ENCODE measurements around the gene ROPN1L.

The ROPN1L gene

DNA sequence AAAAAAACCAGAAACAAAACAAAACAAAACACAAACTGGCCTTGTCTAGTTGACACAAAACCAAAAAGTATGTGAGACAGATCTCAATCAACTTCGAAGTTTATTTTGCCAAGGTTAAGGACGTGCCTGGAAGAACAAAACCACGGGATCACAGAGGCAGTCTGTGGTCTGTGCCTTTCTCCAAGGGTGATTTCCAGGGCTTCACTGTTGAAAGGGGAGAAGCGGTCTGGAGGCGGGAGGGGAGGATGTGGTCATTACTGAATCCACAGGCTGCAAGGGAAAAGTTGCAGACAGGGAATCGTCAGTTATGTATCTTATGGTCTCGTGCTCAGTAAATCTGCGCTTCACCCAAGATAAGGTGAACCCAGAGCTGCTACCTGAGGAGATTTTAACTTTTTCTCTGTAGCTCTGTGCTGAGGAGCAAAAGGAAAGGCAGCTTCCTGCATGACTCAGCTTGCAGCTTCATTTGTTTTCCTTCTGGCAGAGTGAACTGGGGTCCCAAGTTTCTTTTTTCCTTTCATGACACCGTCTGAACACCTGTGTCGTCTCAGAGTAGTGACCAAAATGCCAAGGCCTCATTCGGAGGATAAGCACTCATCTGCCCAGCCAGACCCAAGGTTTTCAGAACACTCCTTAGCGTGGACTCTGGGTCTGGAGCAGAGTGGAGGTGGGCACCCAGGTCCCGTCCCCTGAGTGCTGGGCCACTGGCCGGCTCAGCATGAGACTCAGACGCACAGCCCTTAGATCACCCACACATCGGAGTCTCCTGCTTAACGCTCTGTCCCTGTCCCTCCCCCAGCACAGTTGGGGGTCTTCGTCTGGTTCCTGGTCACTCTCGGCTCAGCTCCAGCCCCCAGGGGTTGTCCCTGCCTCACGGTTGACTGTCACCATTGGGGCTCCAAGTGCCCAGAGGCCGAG lies 25.9 kb downstream of the ROPN1L start:
- DNase-seq = peak; percentile 75
- peak overlapping the region; percentile 21 for H4K5ac ChIP-seq (ENCODE audit: low read length)
- peak overlapping the region; percentile 15 for H3K18ac ChIP-seq (ENCODE audit: low read length)
- H3K23ac ChIP-seq (ENCODE audit: low read length) = peak overlapping the region; percentile 16
- no peaks in the 10 kb centered on the region for H3K79me2 ChIP-seq (ENCODE audit: control insufficient read depth, insufficient read depth, low read length)
- no peaks in the 10 kb centered on the region for H3K27me3 ChIP-seq (ENCODE audit: insufficient read depth, low read length, poor library complexity)
- peak overlapping the region; percentile 73 for H2BK5ac ChIP-seq (ENCODE audit: low read length)
- no CpG with 5 or more reads among the region's 21 CpGs for WGBS (ENCODE audit: extremely low coverage, insufficient coverage, low lambda C conversion rate)
- no peak overlapping the region for H4K8ac ChIP-seq (ENCODE audit: low read depth, low read length)
- peaks cover 7% of the 10 kb centered on the region for H3K4me1 ChIP-seq (ENCODE audit: control insufficient read depth, low read depth, low read length)
- H2AK5ac ChIP-seq (ENCODE audit: low read length) = no peak overlapping the region
- H3K27ac ChIP-seq (ENCODE audit: low read depth, low read length) = peak overlapping the region; percentile 25
- H2BK15ac ChIP-seq (replicated peaks; ENCODE audit: low read depth) = no peak overlapping the region
- H2BK120ac ChIP-seq (ENCODE audit: low read depth, low read length) = no peak overlapping the region
- peak overlapping the region; percentile 21 for H3K4ac ChIP-seq (ENCODE audit: low read depth, low read length)
- H3K56ac ChIP-seq (ENCODE audit: low read length) = peak overlapping the region; percentile 77
- no peak overlapping the region for H3K4me3 ChIP-seq (ENCODE audit: low read length)
- H3K9ac ChIP-seq (ENCODE audit: low read length) = peak overlapping the region; percentile 32
- no peak overlapping the region for H3K4me2 ChIP-seq (ENCODE audit: low read length)
- H3K79me1 ChIP-seq (ENCODE audit: low read length) = no peaks in the 10 kb centered on the region
- no peaks in the 10 kb centered on the region for H3K36me3 ChIP-seq (ENCODE audit: control insufficient read depth, insufficient read depth, low read length)

DNA sequence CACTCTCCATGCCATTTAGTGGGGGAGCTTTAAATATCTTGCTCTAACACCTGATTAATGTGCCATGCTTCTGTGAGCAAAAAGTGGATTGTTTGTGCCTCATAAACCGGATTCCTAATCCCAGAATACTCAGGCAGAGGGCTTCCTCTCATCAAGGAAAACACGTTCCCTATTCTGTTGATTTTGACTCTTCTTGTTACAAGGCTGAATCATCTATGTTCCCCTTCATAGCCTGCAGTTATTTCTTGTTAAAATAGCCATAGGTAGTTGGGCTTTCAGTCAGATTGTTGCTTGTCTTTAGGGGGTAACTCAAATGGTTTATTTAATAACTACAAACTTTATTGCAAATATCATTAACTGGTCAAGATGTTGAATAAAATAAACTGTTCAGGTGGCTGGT lies 26.6 kb downstream of the ROPN1L start:
- Histone ChIP-seq H3K4me3 (ENCODE audit: low read length) (no peak overlapping the region), H3K27me3 (ENCODE audit: insufficient read depth, low read length, poor library complexity) (no peaks in the 10 kb centered on the region), H3K56ac (ENCODE audit: low read length) (peak overlapping the region; percentile 77), H3K36me3 (ENCODE audit: control insufficient read depth, insufficient read depth, low read length) (no peaks in the 10 kb centered on the region), H2BK120ac (ENCODE audit: low read depth, low read length) (no peak overlapping the region), H2BK15ac (replicated peaks; ENCODE audit: low read depth) (no peak overlapping the region), H3K23ac (ENCODE audit: low read length) (no peak overlapping the region), H3K4me2 (ENCODE audit: low read length) (no peak overlapping the region), H2BK5ac (ENCODE audit: low read length) (no peak overlapping the region), H3K27ac (ENCODE audit: low read depth, low read length) (no peak overlapping the region), H4K5ac (ENCODE audit: low read length) (no peak overlapping the region), H3K9ac (ENCODE audit: low read length) (no peak overlapping the region), H3K18ac (ENCODE audit: low read length) (no peak overlapping the region), H2AK5ac (ENCODE audit: low read length) (no peak overlapping the region), H3K79me1 (ENCODE audit: low read length) (no peaks in the 10 kb centered on the region), H4K8ac (ENCODE audit: low read depth, low read length) (no peak overlapping the region), H3K4ac (ENCODE audit: low read depth, low read length) (no peak overlapping the region), H3K79me2 (ENCODE audit: control insufficient read depth, insufficient read depth, low read length) (no peaks in the 10 kb centered on the region), H3K4me1 (ENCODE audit: control insufficient read depth, low read depth, low read length) (peaks cover 7% of the 10 kb centered on the region)
- DNase-seq = no peak
- WGBS (ENCODE audit: extremely low coverage, insufficient coverage, low lambda C conversion rate) = no CpG with 5 or more reads among the region's 2 CpGs

- no peak overlapping the region for H4K8ac ChIP-seq (ENCODE audit: low read depth, low read length)
- no peak overlapping the region for H3K18ac ChIP-seq (ENCODE audit: low read length)
- no peak overlapping the region for H2BK120ac ChIP-seq (ENCODE audit: low read depth, low read length)
- H3K36me3 ChIP-seq (ENCODE audit: control insufficient read depth, insufficient read depth, low read length) = no peaks in the 10 kb centered on the region
- no peak overlapping the region for H3K4me3 ChIP-seq (ENCODE audit: low read length)
- no peaks in the 10 kb centered on the region for H3K79me1 ChIP-seq (ENCODE audit: low read length)
- no peak overlapping the region for H2BK5ac ChIP-seq (ENCODE audit: low read length)
- no peak overlapping the region for H2AK5ac ChIP-seq (ENCODE audit: low read length)
- no peak overlapping the region for H3K4me2 ChIP-seq (ENCODE audit: low read length)
- H4K5ac ChIP-seq (ENCODE audit: low read length) = no peak overlapping the region
- H3K27ac ChIP-seq (ENCODE audit: low read depth, low read length) = no peak overlapping the region
- H3K9ac ChIP-seq (ENCODE audit: low read length) = no peak overlapping the region
- H3K79me2 ChIP-seq (ENCODE audit: control insufficient read depth, insufficient read depth, low read length) = no peaks in the 10 kb centered on the region
- WGBS (ENCODE audit: extremely low coverage, insufficient coverage, low lambda C conversion rate) = no CpG with 5 or more reads among the region's 8 CpGs
- H3K56ac ChIP-seq (ENCODE audit: low read length) = no peak overlapping the region
- H3K27me3 ChIP-seq (ENCODE audit: insufficient read depth, low read length, poor library complexity) = no peaks in the 10 kb centered on the region
- H3K4ac ChIP-seq (ENCODE audit: low read depth, low read length) = no peak overlapping the region
- H3K4me1 ChIP-seq (ENCODE audit: control insufficient read depth, low read depth, low read length) = peaks cover 7% of the 10 kb centered on the region
- H3K23ac ChIP-seq (ENCODE audit: low read length) = no peak overlapping the region
- no peak for DNase-seq
- H2BK15ac ChIP-seq (replicated peaks; ENCODE audit: low read depth) = no peak overlapping the region
Observed at GRCh38 chr5:10469253-10470050, 27.8 kb downstream of the ROPN1L start.

- no peaks in the 10 kb centered on the region for H3K36me3 ChIP-seq (ENCODE audit: control insufficient read depth, insufficient read depth, low read length)
- no CpG with 5 or more reads among the region's 10 CpGs for WGBS (ENCODE audit: extremely low coverage, insufficient coverage, low lambda C conversion rate)
- no peaks in the 10 kb centered on the region for H3K79me1 ChIP-seq (ENCODE audit: low read length)
- no peak for DNase-seq
- H3K79me2 ChIP-seq (ENCODE audit: control insufficient read depth, insufficient read depth, low read length) = no peaks in the 10 kb centered on the region
- H3K4me3 ChIP-seq (ENCODE audit: low read length) = no peak overlapping the region
- H3K56ac ChIP-seq (ENCODE audit: low read length) = no peak overlapping the region
- no peak overlapping the region for H4K5ac ChIP-seq (ENCODE audit: low read length)
- H3K27me3 ChIP-seq (ENCODE audit: insufficient read depth, low read length, poor library complexity) = no peaks in the 10 kb centered on the region
- no peak overlapping the region for H2BK120ac ChIP-seq (ENCODE audit: low read depth, low read length)
- H3K4ac ChIP-seq (ENCODE audit: low read depth, low read length) = no peak overlapping the region
- H2BK5ac ChIP-seq (ENCODE audit: low read length) = no peak overlapping the region
- no peak overlapping the region for H4K8ac ChIP-seq (ENCODE audit: low read depth, low read length)
- no peak overlapping the region for H3K27ac ChIP-seq (ENCODE audit: low read depth, low read length)
- H3K4me1 ChIP-seq (ENCODE audit: control insufficient read depth, low read depth, low read length) = peaks cover 7% of the 10 kb centered on the region
- H2AK5ac ChIP-seq (ENCODE audit: low read length) = no peak overlapping the region
- H3K9ac ChIP-seq (ENCODE audit: low read length) = no peak overlapping the region
- H3K18ac ChIP-seq (ENCODE audit: low read length) = no peak overlapping the region
- no peak overlapping the region for H2BK15ac ChIP-seq (replicated peaks; ENCODE audit: low read depth)
- no peak overlapping the region for H3K23ac ChIP-seq (ENCODE audit: low read length)
- H3K4me2 ChIP-seq (ENCODE audit: low read length) = no peak overlapping the region
Observed at GRCh38 chr5:10470669-10471068, 29.0 kb downstream of the ROPN1L start.

DNA sequence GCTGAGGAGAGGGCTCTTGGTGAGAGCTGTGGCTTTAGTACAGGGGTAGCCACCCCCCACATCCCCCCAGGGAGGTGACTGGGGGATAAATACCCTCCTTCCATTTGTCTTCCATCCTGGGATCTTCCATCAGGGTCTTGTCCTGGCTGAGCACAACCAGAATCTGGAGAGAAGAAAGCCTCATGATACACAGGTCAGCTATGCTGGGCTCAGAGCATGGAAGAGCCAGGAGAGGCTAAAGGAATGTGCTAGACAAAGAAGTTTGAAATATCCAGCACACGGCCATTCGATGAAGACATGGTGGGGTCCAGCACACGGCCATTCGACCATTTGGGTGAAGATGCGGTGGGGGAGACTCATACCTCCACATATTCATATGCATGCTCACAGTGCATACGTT lies 30.0 kb downstream of the ROPN1L start:
- Histone ChIP-seq H3K79me2 (ENCODE audit: control insufficient read depth, insufficient read depth, low read length) (no peaks in the 10 kb centered on the region), H2BK120ac (ENCODE audit: low read depth, low read length) (no peak overlapping the region), H3K36me3 (ENCODE audit: control insufficient read depth, insufficient read depth, low read length) (no peaks in the 10 kb centered on the region), H3K4me2 (ENCODE audit: low read length) (no peak overlapping the region), H3K56ac (ENCODE audit: low read length) (no peak overlapping the region), H3K27me3 (ENCODE audit: insufficient read depth, low read length, poor library complexity) (no peaks in the 10 kb centered on the region), H3K27ac (ENCODE audit: low read depth, low read length) (no peak overlapping the region), H4K5ac (ENCODE audit: low read length) (no peak overlapping the region), H2BK5ac (ENCODE audit: low read length) (no peak overlapping the region), H3K4ac (ENCODE audit: low read depth, low read length) (no peak overlapping the region), H3K4me3 (ENCODE audit: low read length) (no peak overlapping the region), H3K18ac (ENCODE audit: low read length) (no peak overlapping the region), H3K9ac (ENCODE audit: low read length) (no peak overlapping the region), H3K23ac (ENCODE audit: low read length) (no peak overlapping the region), H2AK5ac (ENCODE audit: low read length) (no peak overlapping the region), H3K79me1 (ENCODE audit: low read length) (no peaks in the 10 kb centered on the region), H2BK15ac (replicated peaks; ENCODE audit: low read depth) (no peak overlapping the region), H3K4me1 (ENCODE audit: control insufficient read depth, low read depth, low read length) (peaks cover 7% of the 10 kb centered on the region), H4K8ac (ENCODE audit: low read depth, low read length) (no peak overlapping the region)
- WGBS (ENCODE audit: extremely low coverage, insufficient coverage, low lambda C conversion rate) = no CpG with 5 or more reads among the region's 6 CpGs
- DNase-seq = no peak

Measured in mesendoderm (in vitro differentiated cells).